ENCODE measurements around the gene DLG4. TPM values are rescaled to one million over a fixed set of nuclear protein-coding genes. Genes with fewer than 3 reads are reported as not detected.

Gene DLG4
- total RNA-seq, 1 experiment from 2014 or later: 38.3 TPM

- no peaks in the 10 kb centered on the region for H3K4me1 ChIP-seq (ENCODE audit: insufficient read depth, low read length)
Measured at GRCh38 chr17:7196651-7197401, 22.8 kb downstream of the DLG4 start.

More at GRCh38 chr17:7196651-7197401, 22.8 kb downstream of the DLG4 start:
- WGBS (ENCODE audit: extremely low coverage, insufficient read length, low lambda C conversion rate): no CpG with 5 or more reads among the region's 22 CpGs
- Mint-ChIP-seq H3K9me3 (no peaks in the 10 kb centered on the region), H3K36me3 (ENCODE audit: insufficient read depth in 1 of 3, low read depth in 3 of 3) (peaks cover 44 to 77% (median 64%) of the 10 kb centered on the region in 3 experiments), H3K27me3 (ENCODE audit: low read depth) (no peaks in the 10 kb centered on the region), H3K4me3 (no peak overlapping the region), H3K4me1 (peaks cover 0 to 3% of the 10 kb centered on the region in 2 experiments; a peak in 1 of 4 replicates), H3K27ac (no peak overlapping the region; a peak in 1 of 7 replicates)
- no peak overlapping the region for H3K9ac ChIP-seq (ENCODE audit: extremely low read depth, insufficient read length, low read length)
- no peak overlapping the region for H2AFZ ChIP-seq (ENCODE audit: low read length)
- no peaks in the 10 kb centered on the region for H3K23me2 ChIP-seq (ENCODE audit: insufficient read length, low read depth, low read length, poor library complexity, severe bottlenecking)
- H3K14ac ChIP-seq (ENCODE audit: insufficient read depth, low read length): no peak overlapping the region
- H4K5ac ChIP-seq (ENCODE audit: insufficient read length, low read depth, low read length): no peak overlapping the region
- no peaks in the 10 kb centered on the region for H3K79me2 ChIP-seq (ENCODE audit: insufficient read depth, low read length)
- H4K91ac ChIP-seq (ENCODE audit: insufficient read length, low read depth, low read length): no peak overlapping the region
- H3K4me2 ChIP-seq (ENCODE audit: insufficient read depth, insufficient read length, low read length): no peak overlapping the region
- no peaks in the 10 kb centered on the region for H3K27me3 ChIP-seq (ENCODE audit: insufficient read depth, low read length)
- no peak overlapping the region for H3K18ac ChIP-seq (ENCODE audit: insufficient read length, low read depth, low read length)
- no peak overlapping the region for H3K27ac ChIP-seq (ENCODE audit: insufficient read length, low read depth, low read length)
- no peaks in the 10 kb centered on the region for H4K20me1 ChIP-seq (ENCODE audit: control insufficient read depth, insufficient read depth, insufficient read length)
- H3K56ac ChIP-seq (ENCODE audit: insufficient read length, low read depth, low read length): no peak overlapping the region
- H2BK12ac ChIP-seq (ENCODE audit: insufficient read length, low read depth, low read length): no peak overlapping the region
- H3K23ac ChIP-seq (ENCODE audit: insufficient read length, low read depth, low read length): no peak overlapping the region
- no peaks in the 10 kb centered on the region for H3K79me1 ChIP-seq (ENCODE audit: insufficient read depth, low read depth, low read length, poor library complexity, severe bottlenecking)
- peak overlapping the region; percentile 81 for H2BK5ac ChIP-seq (ENCODE audit: insufficient read length, low read length)
- no peak overlapping the region for H2BK15ac ChIP-seq (ENCODE audit: low read depth, low read length)
- H3T11ph ChIP-seq (ENCODE audit: low read length): no peak overlapping the region
- H2AK5ac ChIP-seq (ENCODE audit: insufficient read length, low read length): no peak overlapping the region
- no peaks in the 10 kb centered on the region for H3K9me3 ChIP-seq (ENCODE audit: control insufficient read depth, low read depth, low read length)
- H3K4ac ChIP-seq (ENCODE audit: low read depth, low read length): no peak overlapping the region
- no peak overlapping the region for H2BK20ac ChIP-seq (ENCODE audit: low read depth, low read length, poor library complexity, severe bottlenecking)
- no peak for TF ChIP-seq CTCF (conservative IDR thresholded peaks at IDR 0.05)
- H2BK120ac ChIP-seq (ENCODE audit: low read depth, low read length, poor library complexity, severe bottlenecking): no peak overlapping the region
- DNase-seq: peak; percentile 21
- no peak overlapping the region for H4K8ac ChIP-seq (replicated peaks; ENCODE audit: insufficient read length, low read depth, low read length)

All from H9 (cell line).